Stimulated activated CD8-positive, alpha-beta memory T cell treated with anti-CD3 and anti-CD28 coated beads, Interleukin-7, amount 100 ng/mL, for 24 hours (primary cell): ENCODE results near the gene FAM98A.

Experiments used
- DNase-seq: peaks from one replicate; pipeline ENCODE4 v3.0.0-alpha.2; 2020; ENCODE audit warnings: low read depth

The FAM98A gene

DNA sequence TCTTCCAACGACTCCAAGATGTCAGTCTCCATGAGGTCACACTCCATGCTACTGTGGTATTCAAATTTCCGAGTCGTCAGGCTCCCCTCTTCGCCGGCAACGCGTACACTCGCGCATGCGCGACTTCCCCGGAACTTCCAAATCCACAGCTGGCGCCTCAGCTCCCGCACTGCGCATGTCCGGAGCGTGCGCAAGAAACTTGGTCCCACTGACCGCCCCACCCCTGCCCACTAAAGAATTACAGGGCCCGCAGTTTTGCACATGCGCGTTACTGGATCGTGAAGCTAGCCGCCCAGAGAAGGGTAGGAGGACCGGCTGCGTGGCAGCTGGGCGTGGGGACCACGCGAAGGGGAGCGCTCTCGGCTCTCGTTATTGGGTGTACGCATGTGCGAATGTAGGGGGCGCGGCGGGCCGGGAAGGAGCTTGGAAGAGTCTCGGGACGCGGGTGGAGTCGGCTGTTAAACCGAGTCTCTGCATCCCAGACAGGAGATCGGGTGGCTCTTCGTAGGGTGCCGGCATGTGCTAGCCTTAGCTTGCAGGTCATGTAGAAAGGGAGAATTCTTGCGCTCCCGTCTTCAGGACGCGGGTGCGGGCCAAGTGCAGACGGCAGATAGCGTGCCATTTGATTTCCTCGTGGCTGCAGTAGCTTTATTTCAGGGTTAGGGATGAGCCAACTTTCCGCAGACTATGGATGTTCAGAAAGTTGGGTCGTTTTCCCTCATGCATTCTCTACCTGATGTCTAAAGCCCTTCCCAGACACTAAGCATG is at the start of gene FAM98A:
TSS of gene FAM98A (minus strand) at position 125 of the 768 bp plus-strand sequence. CDS start at position 47, 78 bp downstream.
- DNase-seq: peak; percentile 99

GRCh38 chr2:33645861-33646260 is 46.8 kb upstream of the FAM98A start:
- no peak for DNase-seq

- no peak for DNase-seq
Observed at GRCh38 chr2:33644215-33644614, 45.1 kb upstream of the FAM98A start.

DNA sequence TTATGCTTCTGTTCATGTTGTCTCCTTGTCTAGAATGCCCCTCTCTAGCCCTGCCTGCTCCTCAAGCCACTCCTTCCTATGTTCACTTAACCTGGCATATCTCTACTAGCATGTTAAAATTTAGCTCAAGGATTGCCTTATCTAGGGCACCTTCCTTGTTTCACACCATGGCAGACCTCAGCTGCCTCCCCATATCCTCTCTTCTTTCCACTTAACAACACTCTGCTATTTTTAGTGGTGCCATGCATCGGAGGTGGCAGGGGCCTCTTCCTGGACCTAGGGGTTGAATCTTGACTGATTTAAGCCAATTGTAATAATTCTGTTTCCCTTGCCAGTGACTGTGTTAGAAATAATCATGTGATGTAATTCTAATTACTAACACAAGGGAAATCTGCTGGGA is 36.9 kb upstream of the FAM98A start:
- no peak for DNase-seq

DNA sequence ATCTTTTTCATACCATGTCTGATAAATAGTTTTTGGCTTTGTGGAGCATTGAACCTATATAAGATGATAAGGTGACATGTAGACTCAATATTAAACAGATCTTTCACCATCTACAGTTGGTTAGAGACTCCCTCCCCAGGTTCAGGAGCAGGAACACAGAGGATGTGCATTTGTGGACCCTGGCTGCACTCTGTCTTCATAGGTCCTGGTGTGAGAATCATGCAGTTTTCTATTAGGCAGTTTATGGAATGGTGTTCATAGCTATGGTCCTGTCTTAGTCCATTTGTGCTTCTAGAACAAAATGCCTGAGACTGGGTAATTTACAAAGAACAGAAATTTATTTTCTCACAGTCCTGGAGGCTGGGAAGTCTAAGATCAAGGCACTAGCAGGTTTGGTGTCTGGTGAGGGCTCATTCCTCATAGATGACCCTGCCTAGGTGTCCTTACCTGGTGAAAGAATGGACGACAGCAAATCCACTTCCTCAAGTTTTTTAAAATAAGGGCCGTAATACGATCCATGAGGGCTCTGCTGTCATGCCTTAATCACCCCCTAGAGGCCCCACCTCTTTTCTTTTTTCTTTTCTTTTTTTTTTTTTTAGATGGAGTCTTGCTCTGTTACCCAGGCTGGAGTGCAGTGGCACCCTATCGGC is 35.3 kb upstream of the FAM98A start:
- DNase-seq: no peak

DNA sequence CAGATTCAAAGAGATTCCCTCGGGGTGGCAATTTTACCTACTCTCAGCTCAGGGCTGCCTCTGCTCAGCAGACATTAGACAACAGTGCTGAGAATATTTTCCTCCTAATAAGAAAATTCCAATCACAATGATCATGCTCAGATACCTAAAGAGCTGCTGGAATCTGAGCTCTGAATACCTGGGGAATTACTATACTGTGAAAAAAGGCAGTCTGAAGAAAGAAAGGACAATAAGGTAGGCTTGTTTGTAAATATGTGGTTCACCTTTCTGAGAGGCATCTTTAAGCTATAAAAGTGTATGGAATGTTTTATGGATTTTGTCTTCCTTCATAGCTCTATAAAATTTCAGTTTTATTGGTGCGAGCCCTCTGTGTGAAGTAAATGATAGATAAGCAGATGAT is 34.2 kb upstream of the FAM98A start:
- DNase-seq: no peak

DNA sequence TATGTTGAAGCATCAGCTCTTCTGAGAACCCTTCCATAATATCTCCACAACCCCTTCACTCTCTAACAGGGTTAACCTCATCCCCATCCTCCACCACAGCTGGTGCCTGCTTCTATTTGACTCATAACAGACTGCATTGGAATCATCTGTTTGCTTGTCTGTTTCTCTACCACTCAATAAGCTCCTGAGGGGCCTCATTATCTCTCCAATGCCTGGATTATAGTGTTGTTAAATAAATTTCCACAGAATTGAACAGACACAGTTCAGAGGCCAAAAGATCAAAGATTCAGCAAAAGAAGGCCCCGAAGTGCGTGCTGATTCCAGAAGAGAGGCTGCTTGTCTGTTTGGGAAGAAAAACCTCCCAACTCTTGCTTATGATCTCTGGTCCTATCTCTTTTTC is 33.7 kb upstream of the FAM98A start:
- no peak for DNase-seq

DNA sequence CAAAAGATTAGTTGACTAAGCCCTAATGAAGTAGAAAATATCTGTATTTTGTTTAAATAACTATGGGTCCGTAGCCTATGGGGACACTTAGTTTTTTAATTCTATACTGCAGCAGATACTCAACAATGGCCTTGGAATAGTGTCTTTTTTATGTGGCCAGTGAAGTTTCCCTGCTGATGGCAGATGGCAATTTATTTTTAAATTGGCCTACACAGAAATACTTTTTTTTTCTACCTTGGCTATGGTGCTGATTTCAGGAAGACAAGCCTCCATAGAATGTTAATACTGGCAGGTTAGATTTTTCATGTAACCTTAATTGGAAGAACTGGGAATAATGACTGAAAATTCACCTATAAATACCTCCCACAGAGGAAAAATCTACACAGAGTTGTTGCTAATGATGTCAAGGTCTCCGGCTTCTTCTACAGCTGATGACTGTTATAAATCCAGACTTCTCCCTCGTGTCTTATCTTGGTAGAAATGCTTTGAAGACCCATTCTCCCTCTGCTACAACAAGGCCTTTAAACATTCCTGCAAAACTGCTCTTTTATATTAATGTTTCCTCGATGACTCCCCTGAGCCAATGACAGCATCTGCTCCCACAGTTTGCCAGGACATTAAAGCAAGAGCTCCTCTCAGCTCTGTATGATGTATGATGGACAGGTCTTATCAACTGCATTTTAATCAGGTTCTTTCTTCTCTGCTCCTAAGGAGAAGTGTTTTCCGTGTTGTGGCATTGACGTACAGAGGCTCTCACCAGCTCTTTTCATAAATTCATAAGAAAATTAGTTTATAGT is 29.1 kb upstream of the FAM98A start:
- no peak for DNase-seq

- DNase-seq: no peak
Observed at GRCh38 chr2:33619028-33619427, 19.9 kb upstream of the FAM98A start.

DNA sequence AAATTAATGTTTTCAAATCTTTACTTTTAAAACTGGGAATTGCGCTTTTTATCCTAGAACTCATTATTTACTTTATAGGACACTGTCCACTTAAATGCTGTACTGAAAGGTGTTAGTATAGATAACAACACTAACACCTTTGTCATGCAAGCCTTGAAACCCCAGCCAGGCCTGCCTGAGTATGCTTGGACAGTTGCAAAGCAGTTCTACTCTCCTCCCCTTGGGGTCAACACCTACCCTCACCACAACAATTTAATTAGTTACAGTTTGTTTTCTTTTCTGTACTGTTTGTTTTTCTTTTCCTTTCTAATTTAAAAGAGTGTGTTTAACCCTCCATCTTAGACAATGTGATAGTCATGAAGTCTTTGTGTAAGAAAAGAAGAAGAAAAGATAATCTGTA is 18.9 kb upstream of the FAM98A start:
- DNase-seq: no peak

- DNase-seq: no peak
Observed at GRCh38 chr2:33617401-33617800, 18.3 kb upstream of the FAM98A start.

DNA sequence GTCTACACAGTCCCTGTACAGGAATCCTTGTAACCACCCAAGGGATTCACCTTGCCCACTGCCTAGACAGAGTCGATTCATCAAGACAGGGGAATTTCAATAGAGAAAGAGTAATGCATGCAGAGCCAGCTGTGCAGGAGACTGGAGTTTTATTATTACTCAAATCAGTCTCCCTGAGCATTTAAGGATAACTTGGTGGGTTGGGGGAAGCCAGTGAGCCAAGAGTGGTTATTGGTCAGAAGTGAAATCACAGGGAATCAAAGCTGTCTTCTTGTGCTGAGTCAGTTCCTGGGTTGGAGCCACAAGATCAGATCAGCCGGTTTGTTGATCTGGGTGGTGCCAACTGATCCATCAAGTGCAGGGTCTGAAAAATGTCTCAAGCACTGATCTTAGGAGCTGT is 17.8 kb upstream of the FAM98A start:
- no peak for DNase-seq

GRCh38 chr2:33614190-33614589 is 15.1 kb upstream of the FAM98A start:
- no peak for DNase-seq

GRCh38 chr2:33607905-33608304 is 8.8 kb upstream of the FAM98A start:
- no peak for DNase-seq

- DNase-seq: no peak
Observed at GRCh38 chr2:33607251-33607721, 8.2 kb upstream of the FAM98A start.

GRCh38 chr2:33606622-33607021 is 7.5 kb upstream of the FAM98A start:
- no peak for DNase-seq

DNA sequence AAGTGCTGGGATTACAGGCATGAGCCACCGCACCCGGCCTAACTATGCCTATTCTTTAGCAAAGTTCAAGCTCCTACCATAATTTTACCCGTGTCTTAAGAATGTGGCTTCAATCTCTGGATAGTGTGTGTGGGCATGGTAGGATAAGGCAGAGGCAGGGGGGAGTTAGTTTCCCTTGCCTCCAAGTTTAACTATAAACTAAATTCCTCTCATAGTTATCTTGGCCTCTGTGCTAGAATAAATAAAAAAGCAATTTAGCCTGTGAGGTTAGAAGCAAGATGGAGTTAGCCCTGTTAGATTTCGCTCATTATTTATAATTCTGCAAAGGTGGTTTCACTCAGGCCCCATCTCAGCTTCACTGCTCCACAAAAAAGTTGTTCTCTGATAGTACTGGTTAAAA is 7.0 kb upstream of the FAM98A start:
- no peak for DNase-seq

DNA sequence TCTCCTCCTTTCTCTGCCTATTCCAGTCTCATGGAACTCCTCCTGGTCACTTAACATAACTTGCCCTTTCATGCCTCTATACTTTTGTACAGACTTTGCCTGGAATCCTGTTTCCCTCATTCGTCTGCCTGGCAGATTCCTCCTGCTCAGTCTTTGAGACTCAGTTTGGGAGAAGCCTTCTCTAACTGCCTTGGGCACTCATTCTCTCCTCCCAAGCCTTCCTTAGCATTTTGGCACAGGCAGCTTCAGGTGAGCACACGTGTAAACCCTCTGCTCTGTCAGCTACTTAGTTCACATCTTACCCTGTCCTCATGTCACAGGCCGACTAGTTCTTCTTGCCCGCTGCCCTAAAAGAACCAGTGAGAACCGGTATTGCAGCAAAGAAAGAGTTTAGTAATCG is 6.0 kb upstream of the FAM98A start:
- DNase-seq: no peak

GRCh38 chr2:33603416-33603815 is 4.3 kb upstream of the FAM98A start:
- DNase-seq: no peak

- DNase-seq: no peak
Observed at GRCh38 chr2:33602201-33602830, 3.2 kb upstream of the FAM98A start.

DNA sequence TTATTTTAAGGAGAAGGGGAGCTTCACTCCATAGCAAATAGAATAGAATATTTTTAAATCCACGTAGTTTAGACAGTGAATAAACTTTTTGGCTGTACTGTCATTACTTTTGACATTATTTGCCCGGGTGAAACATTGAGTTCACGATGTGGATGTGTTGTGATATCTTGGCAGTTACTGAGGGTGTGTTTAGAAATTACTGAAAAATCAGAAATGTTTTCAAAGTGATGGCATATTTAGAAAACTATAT is 769 bp upstream of the FAM98A start:
- DNase-seq: no peak

- peak; percentile 22 for DNase-seq
Observed at GRCh38 chr2:33598561-33599174, 431 bp downstream of the FAM98A start.
